GM19452 (cell line): ENCODE measurements around the gene DNAH7.
"Not testable (repeated sequence)": the region's sequence is repeated elsewhere in the genome, so short reads cannot be mapped to it uniquely, and the experiment has no call there.

Source experiments
- ATAC-seq: cut with Tn5 transposase; IDR thresholded peaks from one replicate; pipeline ENCODE4 v1.9.1; 2021; ENCODE audit not compliant: unreplicated experiment

DNAH7 gene

DNA sequence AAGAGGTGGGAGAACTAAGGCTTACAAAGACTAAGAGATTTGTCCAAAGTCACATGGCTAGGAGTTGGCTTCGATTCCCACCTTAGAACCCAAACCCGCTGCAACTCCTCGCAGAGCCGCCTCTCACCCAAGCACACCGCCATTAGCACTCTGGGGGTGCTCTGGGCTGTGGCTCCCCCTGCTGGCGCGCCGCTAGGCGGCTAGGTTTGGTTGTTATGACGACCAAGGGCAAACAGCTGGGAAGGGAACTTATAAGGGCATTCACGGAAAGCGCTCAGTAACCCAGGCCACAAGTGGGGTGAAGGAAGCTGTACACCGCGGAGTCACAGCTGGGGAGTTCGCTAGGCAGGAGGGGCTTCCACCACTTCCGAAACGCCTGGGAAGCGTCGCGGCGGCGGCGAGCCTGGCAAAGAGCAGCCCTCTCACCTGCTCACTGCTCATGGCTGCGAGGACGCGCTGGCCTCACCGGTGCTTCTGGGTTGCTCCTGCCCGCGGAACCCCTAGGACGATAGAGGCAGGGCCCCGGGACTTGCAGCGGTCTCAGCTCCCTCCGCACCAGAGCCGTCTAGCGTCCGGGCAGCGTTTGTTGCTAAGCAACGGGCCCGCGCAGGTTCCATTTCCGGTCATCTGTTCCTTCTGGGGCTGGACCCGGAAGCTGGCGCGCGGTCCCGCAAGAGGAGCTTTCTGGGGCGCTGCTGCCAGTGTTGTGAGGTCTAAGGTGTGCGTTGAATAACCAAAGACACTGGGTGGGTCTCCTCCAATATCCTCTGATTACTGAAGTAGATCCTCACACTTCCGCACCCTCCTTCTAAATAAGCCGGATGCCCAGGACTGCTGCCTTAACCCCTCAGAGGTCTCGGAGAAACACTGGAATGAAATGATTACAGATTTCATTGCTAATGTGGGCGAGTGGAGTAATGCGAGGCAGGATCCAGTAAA, at the start of gene DNAH7:
Gene DNAH7 (minus strand): TSS at position 567 of the 939 bp plus-strand sequence. CDS start 126 bp downstream, at position 441.
- peak; percentile 100 for ATAC-seq

DNA sequence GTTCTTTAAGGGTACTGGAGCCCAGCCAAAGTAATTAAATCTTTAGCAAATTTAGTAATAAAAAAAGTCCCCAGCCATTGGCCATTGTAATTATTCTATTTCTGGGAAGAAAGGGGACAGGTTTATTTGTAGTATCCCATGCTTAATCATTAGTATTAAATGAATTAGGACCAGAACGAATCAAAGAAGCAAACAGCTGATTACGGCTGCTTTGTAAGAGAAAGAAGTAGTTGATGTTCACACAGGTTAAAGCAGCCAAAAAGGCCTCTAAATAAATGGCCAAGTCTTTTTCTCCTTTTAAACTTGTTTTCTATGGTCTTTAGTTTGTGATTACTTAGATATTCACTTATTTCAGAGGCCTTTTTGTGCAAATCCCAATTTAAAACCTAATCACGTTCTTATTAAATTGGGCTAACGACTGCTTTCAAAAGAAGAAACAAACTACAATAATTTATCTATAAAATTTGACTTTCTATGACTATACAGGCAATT, 48.6 kb upstream of the DNAH7 start:
- no peak for ATAC-seq

DNA sequence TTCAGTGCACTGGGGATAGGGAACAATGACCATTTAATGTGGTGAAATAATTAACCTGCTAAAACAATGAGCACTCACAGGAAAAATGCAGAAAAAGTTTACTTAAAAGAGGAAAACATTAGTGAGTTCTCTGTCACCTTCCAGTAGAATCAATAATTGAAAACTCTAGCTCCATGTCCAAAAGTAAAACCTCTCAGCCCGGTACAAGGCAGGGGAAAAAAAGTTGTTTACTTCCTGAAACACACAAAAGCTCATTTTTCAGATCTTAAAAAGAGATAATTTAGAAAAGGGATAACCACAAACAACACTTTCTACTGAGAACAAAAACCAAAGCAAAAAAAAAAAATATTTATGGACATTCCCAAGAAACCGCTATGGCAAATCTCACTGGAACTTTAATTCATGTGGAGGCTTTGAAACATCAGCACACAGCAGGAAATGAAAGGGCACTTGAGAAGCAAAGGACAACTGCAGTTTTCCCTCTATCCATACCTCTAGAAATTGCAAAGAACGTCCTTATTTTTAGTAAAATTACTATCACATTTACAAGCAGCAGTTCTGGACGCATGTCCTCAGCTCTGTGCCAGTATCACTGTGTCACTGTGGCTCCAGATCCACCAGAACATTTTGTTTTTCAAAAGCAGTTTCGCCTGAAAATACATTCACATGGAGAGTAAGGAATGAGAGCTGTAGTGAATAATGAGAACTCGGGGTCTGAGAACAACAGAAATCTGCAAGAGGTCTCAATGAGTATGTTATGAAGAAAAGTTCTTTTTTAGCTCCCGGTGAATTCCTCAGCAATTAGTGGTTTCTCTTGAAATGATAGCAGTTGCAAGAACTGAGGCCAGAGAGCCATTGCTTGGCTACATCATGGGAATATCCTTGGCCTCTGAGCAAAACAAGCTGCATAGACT, 44.7 kb upstream of the DNAH7 start:
- no peak for ATAC-seq

DNA sequence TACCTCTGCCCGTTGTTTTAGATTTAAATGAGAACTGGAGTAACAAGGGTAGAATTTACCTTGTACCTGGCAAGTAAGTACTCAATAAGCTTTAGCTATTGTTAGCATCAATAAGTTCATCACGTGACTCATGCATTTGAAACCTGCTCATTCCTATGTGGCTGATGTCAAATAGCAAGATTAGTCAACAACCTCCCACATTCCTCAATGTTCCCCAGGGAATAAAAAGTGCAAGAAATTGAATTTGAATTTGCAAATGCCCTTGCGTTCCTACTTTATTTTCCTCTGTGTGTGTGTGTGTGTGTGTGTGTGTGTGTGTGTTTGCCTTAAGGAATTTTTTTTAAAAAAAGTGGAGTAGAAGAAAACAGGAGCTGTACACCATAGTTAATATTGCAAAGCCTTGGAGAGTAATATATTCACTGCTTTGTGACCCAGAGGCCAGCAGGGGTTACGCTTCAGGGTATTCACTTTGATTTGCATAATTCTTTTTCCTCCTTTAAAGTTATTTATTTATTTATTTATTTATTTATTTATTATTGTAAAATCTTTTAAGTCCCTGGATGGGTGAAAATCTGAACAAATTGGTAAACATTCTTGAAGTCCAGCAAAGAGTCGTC, 43.9 kb upstream of the DNAH7 start:
- ATAC-seq = no peak

DNA sequence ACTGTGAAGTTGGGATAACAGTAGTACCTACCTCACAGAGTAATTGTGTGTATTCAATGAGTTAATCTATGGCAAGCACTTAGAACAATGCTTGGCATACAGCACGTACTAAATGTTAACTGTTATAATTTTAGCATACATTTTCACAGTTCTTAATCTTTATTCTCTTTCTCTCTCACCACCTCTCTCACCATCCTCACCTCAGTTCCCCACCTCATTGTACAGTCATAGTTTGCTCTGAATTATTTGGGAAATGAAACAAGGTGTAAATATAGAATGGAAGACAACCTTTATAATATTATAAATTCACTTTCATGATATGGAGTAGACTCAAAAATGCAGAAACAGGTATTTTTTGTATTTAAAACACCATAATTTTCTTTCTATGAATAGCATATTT, 40.0 kb upstream of the DNAH7 start:
- no peak for ATAC-seq

DNA sequence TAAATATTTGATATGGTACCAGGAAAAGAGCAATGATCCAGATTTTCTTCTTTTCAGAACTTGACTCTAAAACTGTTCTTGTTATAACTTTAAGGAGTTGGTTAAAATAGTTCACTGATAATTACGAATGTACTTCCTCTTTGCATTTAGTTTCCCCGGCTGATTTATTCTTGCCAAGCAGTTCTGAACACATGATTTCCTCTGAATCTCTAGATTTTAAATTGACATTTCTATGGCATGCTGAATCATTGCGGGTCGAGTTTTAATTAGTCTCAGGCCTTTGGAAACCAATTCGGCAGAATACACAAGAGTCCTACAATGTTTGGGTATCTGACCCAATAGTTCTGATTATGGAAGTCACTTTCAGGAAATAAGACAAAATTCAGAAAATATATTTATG, 37.3 kb upstream of the DNAH7 start:
- no peak for ATAC-seq

DNA sequence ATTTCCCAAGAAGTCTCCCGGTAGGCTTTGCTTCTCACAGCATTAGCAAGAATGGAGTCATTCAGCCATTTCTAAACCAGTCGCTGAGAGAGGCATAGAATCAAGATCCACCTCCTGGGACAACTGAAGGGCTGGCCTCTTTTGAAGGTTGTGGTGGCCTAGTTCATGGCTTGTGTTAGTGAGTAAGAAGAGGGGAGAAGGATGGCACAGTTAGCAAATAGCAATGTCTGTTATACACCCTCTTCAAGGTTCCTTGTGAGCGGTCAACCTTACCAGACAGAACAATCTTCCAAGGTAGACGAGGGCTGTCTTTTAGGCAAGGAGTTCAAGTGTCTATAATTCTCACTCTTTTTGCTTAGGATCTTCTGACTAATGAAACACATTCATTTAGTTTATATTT, 35.4 kb upstream of the DNAH7 start:
- no peak for ATAC-seq

DNA sequence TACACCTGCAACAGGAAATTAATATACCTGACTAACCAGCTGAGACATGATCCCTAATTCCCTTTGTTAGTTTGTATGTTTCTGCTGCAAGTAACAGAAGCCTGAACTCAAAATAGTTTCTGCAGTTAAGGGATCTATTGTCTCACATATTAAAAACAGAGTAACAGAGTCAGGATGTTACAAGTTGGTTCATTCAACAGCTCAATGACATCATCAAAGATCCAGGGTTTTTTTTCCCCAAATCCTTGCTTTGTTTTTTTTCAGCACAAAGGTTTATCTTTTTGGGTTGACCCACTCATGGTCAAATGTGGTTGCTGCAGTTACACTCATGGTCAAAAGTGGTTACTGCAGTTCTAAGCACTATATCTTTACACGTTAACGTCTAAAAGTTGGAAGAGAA, 35.0 kb upstream of the DNAH7 start:
- no peak for ATAC-seq

DNA sequence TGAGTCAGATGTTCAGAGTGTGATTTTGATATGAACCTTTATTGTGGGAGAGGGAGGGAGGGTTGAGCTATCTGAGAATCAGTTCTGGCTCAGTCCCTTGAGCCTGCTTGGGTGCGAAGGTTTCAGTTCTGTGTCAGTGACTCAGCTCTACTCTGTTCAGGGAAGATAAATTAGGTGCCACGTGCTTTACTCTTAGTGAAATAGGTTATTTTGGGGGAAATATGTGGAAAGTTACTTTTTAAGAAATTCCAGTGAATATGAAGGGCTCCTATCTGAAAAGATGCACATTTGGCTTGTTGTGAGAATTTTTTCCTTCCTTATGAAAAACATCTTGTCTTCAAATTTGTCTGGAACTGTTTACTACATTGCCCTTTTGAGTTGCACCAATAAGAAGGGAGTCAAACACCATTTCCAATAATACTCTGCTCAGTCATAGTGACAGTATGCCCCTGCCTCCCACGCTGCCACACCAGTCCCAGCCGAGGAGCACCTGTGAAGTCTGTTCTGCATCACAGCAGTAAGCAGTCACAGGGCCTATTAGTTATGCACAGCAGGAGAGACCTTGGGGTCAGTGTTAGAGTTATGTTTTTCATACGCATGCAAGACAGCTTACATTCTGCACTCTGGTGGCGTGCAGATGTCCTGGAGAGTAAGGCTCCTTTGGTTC, 32.8 kb upstream of the DNAH7 start:
- peak; percentile 95 for ATAC-seq

DNA sequence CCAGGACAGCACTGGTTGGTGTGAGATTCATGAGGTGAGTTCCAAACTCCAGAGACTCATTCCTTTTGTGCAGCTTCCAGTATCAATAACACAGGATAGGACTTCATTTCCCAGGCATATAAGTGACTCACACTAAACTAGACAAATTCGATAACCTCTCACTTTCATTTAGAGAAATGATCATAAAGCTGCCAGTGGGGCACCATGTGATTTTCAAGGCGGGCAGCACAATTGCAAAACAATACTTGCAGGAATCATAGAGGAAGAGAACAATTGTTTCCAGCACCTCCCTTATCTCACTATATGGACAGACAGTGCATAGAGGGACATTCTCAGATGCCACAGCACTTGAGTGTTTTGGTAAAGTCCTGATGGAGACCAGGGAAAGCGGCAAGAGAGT, 31.3 kb upstream of the DNAH7 start:
- no peak for ATAC-seq

DNA sequence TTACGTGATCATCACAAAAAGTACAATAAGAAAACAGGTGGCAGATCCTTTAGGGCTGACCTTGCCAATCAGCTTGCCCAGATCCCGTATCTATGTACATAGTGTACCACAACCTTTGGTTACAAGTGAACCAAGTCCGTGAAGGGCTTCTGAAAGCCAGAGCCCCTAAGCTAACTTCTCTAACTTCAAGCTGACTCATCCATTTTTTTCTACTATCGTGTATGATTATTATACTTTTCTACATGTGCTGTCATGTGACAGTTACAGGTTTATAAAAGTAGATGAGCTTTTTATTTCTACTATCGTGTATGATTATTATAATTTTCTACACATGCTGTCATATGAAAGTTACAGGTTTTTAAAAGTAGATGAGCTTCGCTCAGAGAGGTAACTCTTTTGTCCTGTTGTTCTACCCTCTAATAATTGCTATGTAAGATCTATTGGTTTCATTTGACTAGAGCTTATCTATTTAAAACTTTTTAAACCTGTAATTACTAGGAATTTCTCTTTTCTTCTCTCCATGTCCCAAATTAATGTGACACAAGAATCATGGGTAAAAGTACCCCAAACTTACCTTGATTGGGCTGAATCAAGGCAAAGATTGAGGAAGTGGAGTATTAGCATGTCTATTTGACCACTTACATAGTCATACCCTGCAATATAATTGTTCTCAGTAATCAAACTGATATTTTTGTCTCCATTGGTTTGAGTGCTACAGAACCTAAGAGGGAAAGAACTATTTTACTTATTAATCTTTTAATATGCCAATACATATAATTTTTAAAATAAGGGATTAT, 29.4 kb upstream of the DNAH7 start:
- no peak for ATAC-seq

DNA sequence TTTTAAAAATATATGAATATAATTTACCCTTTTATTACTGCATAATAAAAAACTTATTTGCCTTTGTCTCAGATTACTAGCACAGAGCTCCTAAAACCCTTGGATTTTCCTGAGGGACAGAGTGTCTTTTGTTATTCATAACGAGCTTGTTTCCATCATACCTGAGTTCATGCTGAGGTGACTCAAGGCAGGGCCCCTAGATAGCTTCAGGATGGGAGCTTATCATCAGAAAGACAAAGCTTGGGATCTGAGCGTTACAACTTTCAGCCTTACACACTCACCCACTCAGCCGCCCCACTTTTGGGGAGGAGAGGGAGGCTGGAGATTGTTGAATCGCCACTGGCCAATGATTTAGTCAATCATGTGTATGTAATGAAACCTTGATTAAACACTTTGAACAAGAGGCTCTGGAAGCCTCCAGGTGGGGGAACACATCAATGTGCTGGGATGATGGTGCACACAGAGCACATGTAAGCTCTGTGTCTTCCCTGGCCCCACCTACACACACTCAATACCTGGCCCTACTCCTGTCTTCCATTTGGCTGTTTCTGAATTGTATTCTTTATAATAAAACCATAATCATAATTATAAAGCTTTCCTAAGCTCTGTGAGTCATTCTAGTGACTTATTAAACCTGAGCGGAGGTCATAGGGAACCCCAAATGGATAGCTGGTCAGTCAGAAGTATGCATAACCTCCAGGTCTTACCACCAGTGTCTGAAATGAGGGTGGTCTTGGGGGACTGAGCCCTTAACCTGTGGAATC, 28.5 kb upstream of the DNAH7 start:
- no peak for ATAC-seq

DNA sequence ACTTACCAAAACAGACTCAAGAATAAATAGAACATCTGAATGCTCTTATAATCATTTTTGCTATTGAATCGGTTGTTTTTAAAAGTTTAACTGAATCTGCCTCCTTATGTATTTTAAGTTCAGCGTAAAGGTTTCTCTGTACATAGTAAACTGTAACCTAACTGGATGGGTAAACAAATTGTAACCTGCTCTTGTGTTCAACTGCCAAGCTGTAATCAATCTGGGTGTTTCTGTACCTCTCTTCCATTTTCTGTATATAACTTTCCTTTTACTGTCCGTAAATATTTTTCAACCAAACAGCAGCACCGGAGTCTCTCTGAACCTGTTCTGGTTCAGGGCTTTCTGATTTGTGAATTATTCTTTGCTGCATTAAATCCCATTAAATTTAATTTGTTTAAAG, 27.6 kb upstream of the DNAH7 start:
- ATAC-seq = no peak

DNA sequence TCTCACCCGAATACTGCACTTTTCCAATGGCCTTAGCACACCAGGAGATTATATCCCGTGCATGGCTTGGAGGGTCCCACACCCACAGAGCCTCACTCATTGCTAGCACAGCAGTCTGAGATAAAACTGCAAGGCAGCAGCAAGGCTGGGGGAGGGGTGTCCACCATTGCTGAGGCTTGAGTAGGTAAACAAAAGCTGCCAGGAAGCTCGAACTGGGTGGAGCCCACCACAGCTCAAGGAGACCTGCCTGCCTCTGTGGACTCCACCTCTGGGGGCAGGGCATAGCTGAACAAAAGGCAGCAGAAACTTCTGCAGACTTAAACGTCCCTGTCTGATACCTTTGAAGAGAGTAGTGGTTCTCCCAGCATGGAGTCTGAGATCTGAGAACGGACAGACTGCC, 20.8 kb upstream of the DNAH7 start:
- not testable (repeated sequence) for ATAC-seq

DNA sequence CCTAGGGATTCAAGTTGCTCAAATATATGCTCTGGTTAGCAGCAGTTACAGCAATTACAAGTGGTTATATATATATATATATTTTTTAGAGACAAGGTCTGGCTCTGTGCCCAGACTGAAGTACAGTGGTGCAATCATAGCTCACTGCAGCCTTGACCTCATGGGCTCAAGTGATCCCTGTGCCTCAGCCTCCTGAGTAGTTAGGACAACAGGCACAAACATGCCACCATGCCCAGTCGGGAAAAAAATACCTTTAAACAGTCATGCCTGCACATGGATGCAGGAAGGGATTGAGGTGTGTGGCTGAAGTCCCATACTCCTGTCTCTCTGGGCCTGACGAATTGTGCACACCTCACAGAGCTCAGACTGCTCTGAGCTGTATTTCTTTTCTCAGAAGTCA, 19.6 kb upstream of the DNAH7 start:
- no peak for ATAC-seq

DNA sequence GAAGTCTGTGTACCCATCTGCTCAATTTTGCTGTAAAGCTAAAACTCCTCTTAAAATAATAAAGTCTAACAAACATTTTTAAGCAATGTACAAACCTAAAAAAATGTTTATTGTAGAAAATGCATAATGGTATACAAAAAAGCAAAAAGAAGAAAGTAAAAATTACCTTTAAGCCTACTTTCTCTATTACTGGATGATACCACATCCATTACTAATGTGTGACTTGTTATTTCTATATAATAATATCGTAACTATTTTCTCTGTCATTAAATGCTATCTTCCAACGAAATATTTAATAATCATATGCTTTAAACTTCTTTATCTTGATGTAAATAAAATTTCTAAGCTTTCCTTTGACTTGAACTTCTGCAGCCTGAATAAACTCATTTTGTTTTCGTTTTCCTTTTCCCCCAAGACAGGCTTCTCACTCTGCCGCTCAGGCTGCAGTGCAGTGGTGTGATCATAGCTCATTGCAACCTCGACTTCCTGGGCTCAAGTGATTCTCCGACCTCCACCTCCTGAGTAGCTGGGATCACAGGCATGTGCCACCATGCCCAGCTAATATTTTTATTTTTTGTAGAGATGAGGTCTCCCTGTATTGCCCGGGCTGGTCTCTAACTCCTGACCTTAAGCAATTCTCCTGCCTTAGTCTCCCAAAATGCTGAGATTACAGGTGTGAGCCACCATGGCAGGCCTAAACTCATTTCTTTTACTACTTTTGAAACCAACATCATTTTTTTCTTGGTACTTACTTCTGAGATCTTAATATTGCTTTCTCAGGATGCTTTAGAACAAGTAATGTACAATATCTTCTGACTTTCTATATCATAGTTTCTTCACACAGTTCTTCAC, 18.1 kb upstream of the DNAH7 start:
- ATAC-seq = no peak

DNA sequence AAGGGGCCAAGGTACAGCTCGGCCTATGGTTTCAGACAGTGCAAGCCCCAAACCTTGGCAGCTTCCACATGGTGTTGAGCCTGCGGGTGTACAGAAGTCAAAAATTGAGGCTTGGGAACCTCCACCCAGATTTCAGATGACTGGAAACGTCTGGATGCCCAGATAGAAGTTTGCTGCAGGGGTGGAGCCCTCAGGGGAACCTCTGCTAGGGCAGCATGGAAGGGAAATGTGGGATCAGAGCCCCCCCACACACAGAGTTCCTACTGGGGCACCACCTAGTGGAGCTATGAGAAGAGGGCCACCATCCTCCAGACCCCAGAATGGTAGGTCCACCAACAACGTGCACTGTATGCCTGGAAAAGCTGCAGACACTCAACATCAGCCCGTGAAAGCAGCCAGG, 15.0 kb upstream of the DNAH7 start:
- ATAC-seq = no peak

DNA sequence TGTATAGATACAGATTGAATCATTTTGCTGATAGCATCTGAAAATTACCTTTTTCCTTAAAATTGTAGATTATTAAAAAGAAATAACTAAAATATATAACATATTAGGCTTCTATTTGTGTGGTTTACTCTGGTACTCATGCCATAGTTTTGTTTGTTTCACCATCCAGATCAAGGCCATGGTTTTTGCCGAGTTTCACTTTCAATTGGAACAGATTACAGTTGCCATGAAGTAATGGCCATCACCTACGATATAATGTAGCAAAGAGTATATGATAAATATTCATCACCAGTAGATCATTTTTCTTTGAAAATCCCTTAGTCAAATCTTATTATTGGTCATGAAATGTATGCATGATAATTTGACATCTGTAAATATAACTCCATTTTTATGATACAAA, 11.9 kb upstream of the DNAH7 start:
- ATAC-seq = no peak
